Keratinocyte (primary cell): ENCODE results near the gene SLC37A1. TPM values are rescaled to one million over a fixed set of nuclear protein-coding genes. Genes with fewer than 3 reads are reported as not detected.

ENCODE experiments used
- DNase-seq: peaks from one replicate; pipeline ENCODE4 v3.0.0-alpha.2; 2011; ENCODE audit warnings: low read depth, missing footprints, low spot score
- FAIRE-seq: peaks from 2 replicates; lab custom pipeline; 2011; peaks lifted over from hg19 to GRCh38; lab: Jason Lieb, UNC
- H2AFZ ChIP-seq: 2 replicates; pipeline ENCODE4 v1.6.0; 2012; ENCODE audit warnings: low read length, control low read depth, inconsistent platforms; ENCODE audit not compliant: control insufficient read depth
- H3K27ac ChIP-seq: 2 replicates; pipeline ENCODE4 v1.5.1; 2011; ENCODE audit warnings: low read length; ENCODE audit not compliant: control insufficient read depth, insufficient read depth
- H3K27me3 ChIP-seq: 3 replicates; pipeline ENCODE4 v1.6.0; 2011; ENCODE audit warnings: low read length; ENCODE audit not compliant: control insufficient read depth, insufficient read depth; ENCODE audit errors: extremely low read depth
- H3K36me3 ChIP-seq, 2 experiments: 2 replicates in 1 of 2; 3 replicates in 1 of 2; pipeline ENCODE4 v1.5.1; 2011; ENCODE audit warnings: low read length in 2 of 2, mild to moderate bottlenecking in 1 of 2; ENCODE audit not compliant: control insufficient read depth in 2 of 2, insufficient read depth in 2 of 2; ENCODE audit errors: extremely low read depth in 1 of 2
- H3K4me1 ChIP-seq: 3 replicates; pipeline ENCODE4 v1.5.1; 2011; ENCODE audit warnings: low read length; ENCODE audit not compliant: control insufficient read depth, insufficient read depth; ENCODE audit errors: extremely low read depth
- H3K4me2 ChIP-seq: 3 replicates; pipeline ENCODE4 v1.6.0; 2011; ENCODE audit warnings: low read depth, low read length; ENCODE audit not compliant: control insufficient read depth, insufficient read depth; ENCODE audit errors: extremely low read depth
- H3K4me3 ChIP-seq, 3 experiments: fragments of 200-600 bp in 1 of 3; sonication (generic) in 1 of 3; 2 replicates in 2 of 3; 3 replicates in 1 of 3; pipeline ENCODE4 v1.5.1; 2011 to 2016; ENCODE audit warnings: low read length in 3 of 3, mild to moderate bottlenecking in 3 of 3, control low read depth in 2 of 3, inconsistent platforms in 1 of 3, low read depth in 1 of 3, mixed read lengths in 1 of 3, mixed run types in 1 of 3, moderate library complexity in 1 of 3; ENCODE audit not compliant: control insufficient read depth in 2 of 3, insufficient read depth in 2 of 3; ENCODE audit errors: extremely low read depth in 1 of 3
- H3K79me2 ChIP-seq: 2 replicates; pipeline ENCODE4 v1.6.0; 2012; ENCODE audit warnings: low read length; ENCODE audit not compliant: control insufficient read depth, insufficient read depth
- H3K9ac ChIP-seq: 3 replicates; pipeline ENCODE4 v1.6.0; 2011; ENCODE audit warnings: low read length; ENCODE audit not compliant: control insufficient read depth, insufficient read depth; ENCODE audit errors: extremely low read depth
- H3K9me1 ChIP-seq: 3 replicates; pipeline ENCODE4 v1.6.0; 2011; ENCODE audit warnings: low read length; ENCODE audit not compliant: control insufficient read depth, insufficient read depth; ENCODE audit errors: extremely low read depth
- H3K9me3 ChIP-seq: 2 replicates; pipeline ENCODE4 v1.5.1; 2012; ENCODE audit warnings: low read depth, low read length; ENCODE audit not compliant: control insufficient read depth
- H4K20me1 ChIP-seq: 3 replicates; pipeline ENCODE4 v1.6.0; 2011; ENCODE audit warnings: low read length; ENCODE audit not compliant: control insufficient read depth, insufficient read depth; ENCODE audit errors: extremely low read depth
- CTCF ChIP-seq, 3 experiments: IDR thresholded peaks in 1 of 3; conservative IDR thresholded peaks in 1 of 3; optimal IDR thresholded peaks in 1 of 3; 2 replicates in 2 of 3; 3 replicates in 1 of 3; pipeline versions ENCODE3 to v1.5.1; 2011; ENCODE audit warnings: low read length in 3 of 3, mild to moderate bottlenecking in 3 of 3, moderate library complexity in 2 of 3, control low read depth in 1 of 3, inconsistent platforms in 1 of 3; ENCODE audit not compliant: insufficient read depth in 2 of 3; ENCODE audit errors: extremely low read depth in 1 of 3
- EZH2 ChIP-seq: IDR thresholded peaks from one replicate; pipeline ENCODE4 v1.6.1; 2012; ENCODE audit warnings: inconsistent platforms, mild to moderate bottlenecking, low read length, moderate library complexity
- dilution Hi-C: fragments of 300-500 bp; cut with MboI; formaldehyde crosslinking; loops from one replicate; pipeline ENCODE4 v1.7.0; 2020; ENCODE audit warnings: low sequenced_read_pairs; ENCODE audit not compliant: extremely low pct_ligation_motif_present
- polyA plus RNA-seq, 5 experiments: library from polyadenylated mRNA; depleted of rRNA in 3 of 5; stranded (reverse) in 3 of 5; stranded (forward) in 1 of 5; unstranded in 1 of 5; fragments of >200 nt; gene quantifications; 1 replicate in 1 of 5; 2 replicates in 3 of 5; 3 replicates in 1 of 5; pipeline versions ENCODE4 v1.2.1 to v1.2.3, GENCODE V29; 2011 to 2012; ENCODE audit warnings: missing spikeins in 2 of 5, low read depth in 1 of 5, low replicate concordance in 1 of 5

The SLC37A1 gene
- polyA plus RNA-seq, 1 donor (not counting 4 experiments of a cell fraction or from before 2014, with no cell fraction given) = 4.1 TPM

GRCh38 chr21:42623694-42624093, 110.0 kb downstream of the SLC37A1 start:
- no peak overlapping the region for H3K4me2 ChIP-seq
- peaks cover 26% of the 10 kb centered on the region for H3K27me3 ChIP-seq
- FAIRE-seq (no peak), DNase-seq (no peak)
- no peaks in the 10 kb centered on the region for H3K4me1 ChIP-seq
- no peaks in the 10 kb centered on the region for H3K9me3 ChIP-seq
- no peak overlapping the region for H3K4me3 ChIP-seq
- no peak for TF ChIP-seq CTCF (optimal IDR thresholded peaks at IDR 0.05 in 1 of 3, IDR thresholded peaks at IDR 0.05 in 1 of 3, conservative IDR thresholded peaks at IDR 0.05 in 1 of 3; ENCODE audit: extremely low read depth in 1 of 3, insufficient read depth in 2 of 3, low read length in 3 of 3)
- TF ChIP-seq EZH2 = no peak
- no peaks in the 10 kb centered on the region for H3K36me3 ChIP-seq
- no peak overlapping the region for H3K9ac ChIP-seq
- dilution Hi-C loops = no loop called here
- no peaks in the 10 kb centered on the region for H3K79me2 ChIP-seq
- no peaks in the 10 kb centered on the region for H3K9me1 ChIP-seq
- H2AFZ ChIP-seq = no peak overlapping the region
- no peaks in the 10 kb centered on the region for H4K20me1 ChIP-seq
- no peak overlapping the region for H3K27ac ChIP-seq

- Histone ChIP-seq H3K27me3 (peaks cover 25% of the 10 kb centered on the region), H3K9me3 (no peaks in the 10 kb centered on the region), H3K9ac (no peak overlapping the region), H3K4me2 (no peak overlapping the region), H3K79me2 (no peaks in the 10 kb centered on the region), H3K27ac (no peak overlapping the region), H3K9me1 (no peaks in the 10 kb centered on the region), H3K4me1 (no peaks in the 10 kb centered on the region), H3K4me3 (no peak overlapping the region), H4K20me1 (no peaks in the 10 kb centered on the region), H2AFZ (no peak overlapping the region), H3K36me3 (no peaks in the 10 kb centered on the region)
- DNase-seq (no peak), FAIRE-seq (no peak)
- no peak for TF ChIP-seq CTCF (optimal IDR thresholded peaks at IDR 0.05 in 1 of 3, IDR thresholded peaks at IDR 0.05 in 1 of 3, conservative IDR thresholded peaks at IDR 0.05 in 1 of 3; ENCODE audit: extremely low read depth in 1 of 3, insufficient read depth in 2 of 3, low read length in 3 of 3)
- TF ChIP-seq EZH2 = no peak
- dilution Hi-C loops = no loop called here
These were observed 110.6 kb downstream of the SLC37A1 start for GRCh38 chr21:42624095-42624790.
